ENCODE measurements around the gene CPNE1. TPM values are rescaled to one million over a fixed set of nuclear protein-coding genes. Genes with fewer than 3 reads are reported as not detected.

CPNE1 gene
- total and polyA plus RNA-seq, 10 of the 15 experiments (the other 5 are each of a cell fraction or from before 2014, with no cell fraction given): 84.9 to 209 (median 146) TPM

DNA sequence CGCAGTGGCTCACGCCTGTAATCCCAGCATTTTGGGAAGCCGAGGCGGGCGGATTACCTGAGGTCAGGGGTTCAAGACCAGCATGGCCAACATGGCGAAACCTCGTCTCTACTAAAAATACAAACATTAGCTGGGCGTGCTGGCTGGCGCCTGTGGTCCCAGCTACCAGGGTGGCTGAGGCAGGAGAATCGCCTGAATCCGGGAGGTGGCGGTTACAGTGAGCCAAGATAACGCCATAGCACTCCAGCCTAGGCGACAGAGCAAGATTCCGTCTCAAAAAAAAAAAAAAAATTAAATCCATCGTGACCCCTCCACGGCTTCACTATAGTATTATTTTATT, 1.2 kb upstream of the CPNE1 start:
- Histone ChIP-seq H3K79me2 (ENCODE audit: control insufficient read depth, insufficient read depth, low read length) (peaks cover 41% of the 10 kb centered on the region), H3K27ac (ENCODE audit: control insufficient read depth, insufficient read depth) (no peak overlapping the region), H3K4me1 (ENCODE audit: control insufficient read depth, insufficient read depth, low read length) (no peaks in the 10 kb centered on the region), H3K9me3 (replicated peaks; ENCODE audit: control insufficient read depth, insufficient read depth, low read length) (no peaks in the 10 kb centered on the region), H3K27me3 (replicated peaks in 1 of 2; ENCODE audit: control insufficient read depth in 2 of 2, insufficient read depth in 2 of 2, low read length in 1 of 2) (no peaks in the 10 kb centered on the region), H3K4me3 (no peak overlapping the region), H3K36me3 (ENCODE audit: control insufficient read depth in 2 of 2, insufficient read depth in 2 of 2, low read length in 1 of 2) (peaks cover 0 to 4% of the 10 kb centered on the region in 2 experiments; a peak in 1 of 4 replicates), H4K20me1 (ENCODE audit: control insufficient read depth, insufficient read depth) (peaks cover 3% of the 10 kb centered on the region), H3K9ac (ENCODE audit: control insufficient read depth, insufficient read depth, low read length) (no peak overlapping the region), H3K4me2 (ENCODE audit: control insufficient read depth, insufficient read depth) (no peak overlapping the region), H2AFZ (ENCODE audit: control insufficient read depth, low read depth, low read length) (no peak overlapping the region)
- no peak for ATAC-seq
- ChIA-PET POLR2A (interaction anchor here (0.5 to 1.6 kb wide), 7 partner anchors 9 to 254 kb away, joined by 3 to 7 read pairs (median 4); no protein-coding TSS in a partner anchor), SMC1A (ENCODE audit: uncharacterized antibody, unreplicated experiment) (interaction anchor here (1.0 to 1.1 kb wide), 2 partner anchors 10 to 58 kb away, joined by 3 read pairs; no protein-coding TSS in a partner anchor), CTCF (interaction anchor here (0.6 to 2.5 kb wide), 4 partner anchors 9 to 1642 kb away, joined by 3 to 9 read pairs (median 3); partner anchors contain the start of gene RBM39), RAD21 (ENCODE audit: unreplicated experiment) (no interaction called here)
- TF ChIP-seq MXI1 (IDR thresholded peaks at IDR 0.05; ENCODE audit: low read depth, low read length) (no peak), SMC3 (IDR thresholded peaks at IDR 0.05; ENCODE audit: borderline replicate concordance, low read length) (no peak), SP1 (IDR thresholded peaks at IDR 0.05; ENCODE audit: low read depth, low read length) (no peak)
- TF ChIP-seq, protein P1, sequence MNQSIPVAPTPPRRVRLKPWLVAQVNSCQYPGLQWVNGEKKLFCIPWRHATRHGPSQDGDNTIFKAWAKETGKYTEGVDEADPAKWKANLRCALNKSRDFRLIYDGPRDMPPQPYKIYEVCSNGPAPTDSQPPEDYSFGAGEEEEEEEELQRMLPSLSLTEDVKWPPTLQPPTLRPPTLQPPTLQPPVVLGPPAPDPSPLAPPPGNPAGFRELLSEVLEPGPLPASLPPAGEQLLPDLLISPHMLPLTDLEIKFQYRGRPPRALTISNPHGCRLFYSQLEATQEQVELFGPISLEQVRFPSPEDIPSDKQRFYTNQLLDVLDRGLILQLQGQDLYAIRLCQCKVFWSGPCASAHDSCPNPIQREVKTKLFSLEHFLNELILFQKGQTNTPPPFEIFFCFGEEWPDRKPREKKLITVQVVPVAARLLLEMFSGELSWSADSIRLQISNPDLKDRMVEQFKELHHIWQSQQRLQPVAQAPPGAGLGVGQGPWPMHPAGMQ (IDR thresholded peaks at IDR 0.05; ENCODE audit: borderline replicate concordance): no peak
- TF ChIP-seq, protein P2, sequence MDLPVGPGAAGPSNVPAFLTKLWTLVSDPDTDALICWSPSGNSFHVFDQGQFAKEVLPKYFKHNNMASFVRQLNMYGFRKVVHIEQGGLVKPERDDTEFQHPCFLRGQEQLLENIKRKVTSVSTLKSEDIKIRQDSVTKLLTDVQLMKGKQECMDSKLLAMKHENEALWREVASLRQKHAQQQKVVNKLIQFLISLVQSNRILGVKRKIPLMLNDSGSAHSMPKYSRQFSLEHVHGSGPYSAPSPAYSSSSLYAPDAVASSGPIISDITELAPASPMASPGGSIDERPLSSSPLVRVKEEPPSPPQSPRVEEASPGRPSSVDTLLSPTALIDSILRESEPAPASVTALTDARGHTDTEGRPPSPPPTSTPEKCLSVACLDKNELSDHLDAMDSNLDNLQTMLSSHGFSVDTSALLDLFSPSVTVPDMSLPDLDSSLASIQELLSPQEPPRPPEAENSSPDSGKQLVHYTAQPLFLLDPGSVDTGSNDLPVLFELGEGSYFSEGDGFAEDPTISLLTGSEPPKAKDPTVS (IDR thresholded peaks at IDR 0.05; ENCODE audit: low read depth, low read length): no peak
- intact Hi-C loops (cut with micrococcal nuclease; ENCODE audit: unreplicated experiment) (loop anchor here (2.0 kb wide), 2 partner anchors 47 to 77 kb away; partner anchors contain the start of gene RBM39), in situ Hi-C loops (cut with MboI) (no loop called here)
- no peak for FAIRE-seq
- BruUV-seq (replicated peaks): no TSS peak
- no peak for DNase-seq (ENCODE audit: low read depth, low spot score)
- WGBS (ENCODE audit: insufficient coverage, insufficient replicate concordance, low lambda C conversion rate, missing lambda C conversion rate): 97% methylated on average over 17 of the region's 17 CpGs

Measured in GM12878 (cell line).